Measurements from ENCODE around the gene AQP6.

AQP6 gene

GRCh38 chr12:49957570-49957967 is 15.2 kb upstream of the AQP6 start:
- DNase-seq: no peak

GRCh38 chr12:49959685-49960473 is 12.9 kb upstream of the AQP6 start:
- DNase-seq: no peak

- no peak for DNase-seq
Observed at GRCh38 chr12:49960474-49961110, 12.2 kb upstream of the AQP6 start.

DNA sequence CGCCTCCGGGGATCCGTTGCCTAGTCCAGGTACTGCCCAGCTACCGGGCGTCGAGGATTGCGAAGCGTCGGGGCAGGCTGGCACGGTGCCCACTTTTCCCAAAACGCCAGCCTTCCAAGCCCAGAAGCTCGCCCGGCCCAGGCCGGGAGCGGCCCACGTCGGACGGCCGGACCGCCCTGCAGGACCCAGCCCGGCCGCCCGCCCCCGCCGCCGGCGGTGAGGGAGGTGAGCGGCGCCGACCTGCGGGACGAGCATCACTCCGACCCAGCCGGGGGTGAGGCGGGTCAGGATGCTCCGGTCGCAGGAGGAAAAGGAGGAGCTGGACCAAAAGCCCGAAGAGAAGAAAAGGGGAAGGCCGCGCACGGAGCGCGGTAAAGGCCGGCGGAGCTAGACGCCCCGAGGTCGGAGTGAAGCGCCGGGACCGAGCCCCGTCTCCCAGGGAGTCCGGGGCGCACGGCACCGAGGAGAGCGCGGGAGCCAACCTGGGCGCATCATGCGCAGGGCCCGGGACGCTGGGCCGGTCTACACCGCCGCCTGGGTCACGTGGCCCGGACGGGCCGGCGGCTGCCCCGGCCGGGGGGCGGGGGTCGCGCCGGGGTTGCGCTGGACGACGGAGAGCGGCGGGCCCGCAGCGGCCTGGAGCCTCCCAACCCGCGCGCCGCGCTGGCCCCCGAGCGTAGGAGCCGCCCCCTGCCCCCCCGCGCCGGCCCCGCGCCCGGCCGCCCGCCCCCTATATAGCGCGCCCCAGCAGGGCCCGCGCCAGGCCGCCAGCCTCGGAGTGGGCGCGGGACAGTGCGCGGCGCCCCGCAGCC is 11.4 kb upstream of the AQP6 start, which contains the start of gene AQP5:
TSS of gene AQP5 (plus strand) at position 762 of the 812 bp plus-strand sequence. CDS start 146 bp downstream, outside the sequence.
- no peak for DNase-seq

DNA sequence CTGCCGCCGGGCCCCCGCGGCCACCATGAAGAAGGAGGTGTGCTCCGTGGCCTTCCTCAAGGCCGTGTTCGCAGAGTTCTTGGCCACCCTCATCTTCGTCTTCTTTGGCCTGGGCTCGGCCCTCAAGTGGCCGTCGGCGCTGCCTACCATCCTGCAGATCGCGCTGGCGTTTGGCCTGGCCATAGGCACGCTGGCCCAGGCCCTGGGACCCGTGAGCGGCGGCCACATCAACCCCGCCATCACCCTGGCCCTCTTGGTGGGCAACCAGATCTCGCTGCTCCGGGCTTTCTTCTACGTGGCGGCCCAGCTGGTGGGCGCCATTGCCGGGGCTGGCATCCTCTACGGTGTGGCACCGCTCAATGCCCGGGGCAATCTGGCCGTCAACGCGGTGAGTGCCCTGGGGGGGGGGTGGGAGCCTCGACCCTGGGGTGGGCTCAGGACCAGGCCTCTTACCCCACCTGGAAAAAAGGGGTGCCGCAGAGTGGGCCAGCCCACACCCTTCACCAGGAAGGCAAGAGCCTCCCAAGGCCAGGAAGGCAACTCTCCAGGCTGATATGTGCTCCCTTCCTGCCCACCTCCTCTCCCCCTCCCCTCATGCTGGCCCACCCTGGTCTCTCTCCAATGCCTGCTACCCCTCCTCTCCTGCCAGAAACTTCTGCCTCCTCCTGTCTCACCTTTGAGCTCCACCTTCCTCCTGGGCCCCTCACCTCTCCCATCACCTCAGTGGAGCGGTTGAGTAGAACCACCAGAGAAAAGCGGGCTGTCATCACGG is 10.6 kb upstream of the AQP6 start:
- DNase-seq: no peak

- no peak for DNase-seq
Observed at GRCh38 chr12:49962861-49963765, 9.6 kb upstream of the AQP6 start.

DNA sequence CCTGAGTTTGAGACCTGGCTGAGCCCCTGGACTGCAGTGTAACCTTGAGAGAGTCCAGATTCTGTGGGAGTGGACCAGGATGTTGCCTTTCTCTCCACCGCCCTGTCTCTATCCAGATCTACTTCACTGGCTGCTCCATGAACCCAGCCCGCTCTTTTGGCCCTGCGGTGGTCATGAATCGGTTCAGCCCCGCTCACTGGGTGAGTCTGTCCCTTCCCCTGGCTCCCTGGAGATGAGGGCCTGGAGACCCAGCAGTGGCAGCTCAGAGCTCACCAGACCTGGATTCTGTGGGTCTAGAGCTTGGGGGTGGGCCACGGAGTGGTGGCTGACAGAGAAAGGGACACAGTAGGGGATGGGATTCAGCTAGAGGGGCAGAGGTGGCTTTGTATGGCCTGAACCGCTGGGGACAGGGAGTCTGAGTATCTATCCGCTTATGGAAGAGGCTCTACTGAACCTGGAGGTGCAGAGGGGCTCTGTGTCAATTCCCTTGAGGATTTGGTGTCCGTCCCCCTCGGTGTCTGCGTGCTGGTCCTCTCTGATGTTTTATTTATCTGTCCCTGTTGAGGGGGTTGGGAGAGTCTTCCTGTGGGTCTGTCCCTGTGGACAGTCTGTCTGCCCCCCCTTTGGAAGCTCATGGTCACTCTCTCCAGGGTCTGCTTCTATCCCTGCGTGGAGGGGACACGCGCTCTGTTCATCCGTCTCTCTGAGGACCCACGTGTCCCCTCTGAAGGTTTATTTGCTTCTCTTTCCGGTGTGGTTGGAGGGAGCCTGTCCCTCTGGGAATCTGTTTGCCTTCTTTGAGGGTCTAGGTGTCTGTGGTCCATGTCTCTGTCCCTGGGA is 8.6 kb upstream of the AQP6 start:
- DNase-seq: no peak

DNA sequence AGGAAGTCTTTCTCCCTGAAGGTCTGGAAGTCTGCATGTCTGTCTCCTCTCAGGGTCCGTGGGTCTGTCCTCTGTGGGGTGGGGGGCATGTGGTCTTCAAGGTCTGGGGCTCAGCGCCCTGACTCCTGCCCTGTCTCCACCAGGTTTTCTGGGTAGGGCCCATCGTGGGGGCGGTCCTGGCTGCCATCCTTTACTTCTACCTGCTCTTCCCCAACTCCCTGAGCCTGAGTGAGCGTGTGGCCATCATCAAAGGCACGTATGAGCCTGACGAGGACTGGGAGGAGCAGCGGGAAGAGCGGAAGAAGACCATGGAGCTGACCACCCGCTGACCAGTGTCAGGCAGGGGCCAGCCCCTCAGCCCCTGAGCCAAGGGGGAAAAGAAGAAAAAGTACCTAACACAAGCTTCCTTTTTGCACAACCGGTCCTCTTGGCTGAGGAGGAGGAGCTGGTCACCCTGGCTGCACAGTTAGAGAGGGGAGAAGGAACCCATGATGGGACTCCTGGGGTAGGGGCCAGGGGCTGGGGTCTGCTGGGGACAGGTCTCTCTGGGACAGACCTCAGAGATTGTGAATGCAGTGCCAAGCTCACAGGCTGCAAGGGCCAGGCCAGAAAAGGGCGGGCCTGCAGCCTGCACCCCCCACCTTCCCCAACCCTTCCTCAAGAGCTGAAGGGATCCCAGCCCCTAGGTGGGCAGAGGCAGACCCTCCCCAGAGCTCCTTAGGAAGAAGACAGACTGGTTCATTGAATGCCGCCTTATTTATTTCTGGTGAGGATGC is 7.7 kb upstream of the AQP6 start:
- no peak for DNase-seq

DNA sequence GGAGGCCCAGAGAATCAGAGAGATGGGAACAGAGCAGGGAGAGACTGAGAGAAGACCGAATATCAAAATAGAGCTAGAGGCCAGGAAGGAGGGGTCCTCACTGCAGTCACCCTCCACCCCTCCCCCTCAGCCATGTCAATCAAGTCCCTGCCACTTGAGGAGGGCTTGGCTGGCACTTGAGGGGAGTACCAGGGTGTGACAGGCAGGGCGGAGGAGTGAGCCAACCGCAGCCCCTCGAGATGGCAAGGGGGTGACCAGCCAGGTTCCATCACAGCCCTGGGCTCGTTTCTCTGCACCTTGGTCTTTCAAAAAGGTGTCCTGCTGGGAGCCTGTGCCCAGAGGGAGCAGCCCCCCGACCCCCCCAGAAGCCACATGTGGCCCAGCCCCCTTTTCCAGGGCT is 6.9 kb upstream of the AQP6 start:
- DNase-seq: no peak

DNA sequence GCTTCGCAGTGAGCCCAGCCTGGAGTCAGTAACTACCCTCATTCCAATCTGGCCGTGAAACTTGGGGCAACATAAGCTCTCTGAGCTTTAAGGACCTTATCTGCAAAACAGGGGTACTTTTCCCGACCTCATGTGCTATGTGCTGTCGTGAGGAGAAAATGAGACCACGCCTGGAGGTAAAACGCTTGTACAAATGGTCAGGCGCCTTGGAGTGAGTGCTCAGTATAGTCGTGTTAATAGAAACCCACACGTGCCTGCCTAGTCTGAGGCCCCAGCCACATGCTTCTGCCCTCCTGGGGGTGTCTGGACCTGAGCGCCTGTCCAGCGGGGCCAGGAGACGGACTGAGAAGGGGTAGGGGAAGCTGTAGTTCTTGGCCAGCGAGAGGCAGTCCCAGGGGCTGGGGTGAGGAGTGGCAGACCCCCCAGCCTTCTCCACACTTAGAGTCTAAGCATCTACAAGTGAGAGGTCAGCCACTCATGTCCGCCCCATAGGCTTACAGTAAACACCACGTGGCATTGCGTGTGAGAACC is 6.2 kb upstream of the AQP6 start:
- no peak for DNase-seq

DNA sequence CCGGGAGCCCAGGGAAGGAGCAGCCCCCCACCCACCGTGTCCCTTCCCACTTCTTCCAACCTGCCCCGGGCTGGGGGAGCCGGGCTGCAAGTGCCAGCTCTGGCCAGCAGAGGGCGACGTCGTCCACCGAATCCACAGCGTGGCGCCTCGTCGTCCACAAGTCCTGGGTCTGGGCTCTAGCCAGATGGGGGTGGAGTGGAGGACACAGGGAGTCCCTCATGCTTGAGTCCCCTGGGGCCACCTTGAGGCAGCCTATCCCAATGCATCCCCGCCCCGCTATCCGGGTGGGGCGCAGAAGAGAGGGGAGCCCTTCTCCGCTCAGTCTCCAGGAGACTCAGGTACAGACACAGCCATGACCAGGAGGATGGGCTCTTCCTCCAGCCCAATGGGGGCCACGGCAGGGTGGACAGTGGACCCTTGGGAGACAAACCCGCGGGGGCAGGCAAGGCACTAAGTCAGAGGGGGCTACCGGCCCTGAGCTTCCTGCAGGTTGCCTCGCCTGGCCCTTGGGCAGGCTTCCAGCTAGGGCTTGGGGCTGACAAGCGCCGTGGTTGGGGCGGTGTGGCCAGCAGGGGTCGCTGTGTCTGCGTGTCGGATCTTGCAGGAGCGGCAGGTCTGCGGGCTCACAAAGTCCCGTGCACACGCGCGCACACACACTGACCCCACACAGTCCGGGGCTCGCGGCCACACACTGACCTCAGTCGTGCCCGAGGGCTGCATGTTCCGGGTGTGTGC is 5.5 kb upstream of the AQP6 start:
- peak; percentile 99 for DNase-seq

GRCh38 chr12:49967777-49968250 is 4.9 kb upstream of the AQP6 start:
- no peak for DNase-seq

GRCh38 chr12:49968471-49968870 is 4.3 kb upstream of the AQP6 start:
- no peak for DNase-seq

DNA sequence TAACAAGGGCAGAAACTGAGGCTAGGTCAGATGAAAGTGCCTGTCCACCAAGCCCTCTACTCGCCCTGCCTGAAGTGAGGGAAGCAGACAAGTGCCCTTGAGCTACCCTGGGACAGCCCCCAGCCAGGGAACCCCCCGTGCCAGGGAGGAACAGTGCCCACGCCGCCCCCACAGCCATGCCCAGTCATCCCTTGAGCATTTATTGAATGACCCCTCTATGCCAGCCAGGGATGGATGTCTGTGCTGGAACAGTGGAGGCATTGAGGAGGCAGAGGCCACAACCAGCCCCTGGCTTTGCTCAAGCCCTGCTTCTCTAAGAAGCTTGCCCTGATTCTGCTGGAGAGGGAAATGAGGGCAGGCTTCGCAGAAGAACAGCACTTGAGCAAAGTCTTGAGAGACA is 3.7 kb upstream of the AQP6 start:
- DNase-seq: no peak

- no peak for DNase-seq
Observed at GRCh38 chr12:49969651-49970429, 2.9 kb upstream of the AQP6 start.

DNA sequence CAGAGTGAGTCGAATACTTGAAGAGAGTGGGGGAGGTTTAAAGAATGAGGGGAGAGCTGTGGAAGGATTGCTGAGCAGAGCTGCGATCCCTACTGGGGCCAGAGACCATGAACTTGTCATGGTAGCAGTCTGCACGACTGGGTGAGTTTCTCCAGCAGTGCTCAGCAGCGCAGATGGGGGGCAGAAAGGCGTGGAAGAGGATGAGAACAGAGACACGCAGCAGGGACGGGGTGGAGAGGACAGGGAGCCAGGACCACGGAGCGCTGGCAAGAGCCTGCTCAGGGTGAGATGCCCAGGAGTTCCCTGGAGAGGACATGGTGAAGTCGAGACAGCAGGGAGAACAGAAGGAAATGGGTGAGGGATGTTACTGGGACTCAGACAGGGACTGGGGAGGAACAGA is 2.1 kb upstream of the AQP6 start:
- no peak for DNase-seq

- no peak for DNase-seq
Observed at GRCh38 chr12:49971141-49971540, 1.6 kb upstream of the AQP6 start.

DNA sequence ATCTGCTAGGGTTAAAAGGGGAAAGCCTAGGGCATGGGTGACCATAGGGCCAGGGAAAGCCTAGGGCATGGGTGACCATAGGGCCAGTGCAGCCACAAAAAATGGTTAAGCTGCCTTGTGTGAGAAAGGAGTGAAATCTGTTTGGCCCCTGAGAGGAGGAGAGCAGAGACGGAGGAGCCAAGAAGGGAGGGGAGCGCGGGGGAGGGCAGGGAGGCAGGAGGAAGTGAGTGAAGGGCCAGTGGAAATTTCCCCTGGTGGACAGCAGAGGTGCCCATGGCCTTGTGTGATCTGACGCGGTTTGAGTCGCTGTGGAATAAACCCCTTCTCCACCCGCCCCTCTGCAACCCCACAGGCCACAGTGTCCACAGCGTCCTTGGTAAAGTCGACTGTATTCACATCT is 618 bp upstream of the AQP6 start:
- DNase-seq: no peak
